HG02885 (cell line): ENCODE data around the gene LLGL1.

Experiments
- ATAC-seq: cut with Tn5 transposase; IDR thresholded peaks from one replicate; pipeline ENCODE4 v1.9.1; 2021; ENCODE audit warnings: mild to moderate bottlenecking; ENCODE audit not compliant: unreplicated experiment, poor library complexity

LLGL1 gene

DNA sequence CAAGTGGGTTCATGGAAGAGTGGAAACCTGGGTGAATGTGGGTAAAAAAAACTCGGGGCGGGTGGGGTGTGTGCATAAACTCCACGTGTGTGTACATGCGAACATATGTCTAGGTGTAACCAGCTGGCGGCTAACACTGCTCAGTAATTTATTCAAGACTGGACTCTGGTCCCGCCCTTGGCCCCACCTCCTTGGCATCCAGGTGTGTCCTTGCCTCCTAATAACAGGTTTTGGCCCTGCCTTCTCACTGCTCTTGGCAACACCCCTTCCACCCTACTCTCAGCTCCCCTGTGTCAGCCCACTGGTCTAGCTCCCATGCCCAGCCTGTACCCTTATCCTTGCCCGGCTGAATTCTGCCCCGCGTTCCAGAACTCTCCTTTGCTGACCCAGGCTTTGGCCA, 24.8 kb downstream of the LLGL1 start:
- ATAC-seq, result no peak

DNA sequence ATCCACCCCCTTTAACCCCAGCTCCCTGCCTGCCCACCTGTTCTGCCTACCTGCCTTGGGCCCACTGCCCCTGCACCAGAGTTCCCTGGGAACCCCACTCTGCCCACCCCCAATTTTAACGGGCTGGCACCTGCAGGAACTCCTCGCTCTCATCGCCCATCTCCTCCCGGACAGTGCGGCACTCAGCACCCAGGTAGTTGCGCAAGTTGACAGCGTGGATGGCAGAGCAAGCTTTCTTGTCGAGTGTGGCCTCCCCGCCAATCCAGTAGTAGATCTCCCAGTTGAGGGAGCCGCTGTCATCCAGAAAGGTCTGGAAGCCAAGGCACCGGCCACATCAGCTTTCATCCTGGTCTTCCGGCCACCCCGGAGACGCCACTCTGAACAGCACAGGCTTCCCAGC, 25.3 kb downstream of the LLGL1 start:
- no peak for ATAC-seq

DNA sequence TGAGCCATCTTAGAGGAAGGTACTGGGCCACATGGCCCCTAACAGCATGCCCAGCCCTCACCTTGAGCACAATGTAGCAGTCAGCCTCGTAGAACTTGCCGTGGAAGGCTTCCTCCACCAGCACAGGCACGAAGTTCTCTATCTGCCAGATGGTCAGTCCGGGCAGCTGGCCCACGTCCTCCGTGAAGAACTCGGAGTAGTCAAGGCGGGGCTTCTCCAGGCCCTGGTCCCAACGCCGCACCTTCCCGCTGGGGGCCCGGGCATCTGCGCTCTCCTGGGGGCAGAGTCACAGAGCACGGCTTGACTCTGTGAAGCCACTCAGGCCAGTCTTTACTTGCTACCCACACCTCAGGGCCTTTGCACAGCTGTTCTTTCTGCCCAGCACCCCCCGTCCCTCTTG, 25.8 kb downstream of the LLGL1 start:
- no peak for ATAC-seq

DNA sequence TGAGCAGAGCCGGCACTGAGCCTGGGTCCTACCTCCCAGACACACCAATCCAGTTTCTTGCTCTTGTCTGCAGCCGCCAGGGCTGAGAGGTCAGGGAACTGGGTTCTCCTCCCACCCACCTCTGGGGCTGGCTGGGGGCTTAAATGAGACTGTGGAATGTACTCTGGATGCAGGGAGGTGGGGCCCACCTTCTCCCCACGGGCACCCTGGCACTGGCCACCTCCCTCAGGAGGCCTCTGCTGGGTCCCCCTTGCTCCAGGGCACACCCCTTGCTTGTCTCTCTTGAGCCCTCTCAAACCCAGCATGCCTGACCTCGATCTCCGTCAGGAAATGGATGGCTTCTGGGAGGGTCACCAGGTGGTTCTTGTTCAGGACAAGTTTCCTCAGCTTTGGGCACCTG, 26.7 kb downstream of the LLGL1 start:
- ATAC-seq, result no peak

DNA sequence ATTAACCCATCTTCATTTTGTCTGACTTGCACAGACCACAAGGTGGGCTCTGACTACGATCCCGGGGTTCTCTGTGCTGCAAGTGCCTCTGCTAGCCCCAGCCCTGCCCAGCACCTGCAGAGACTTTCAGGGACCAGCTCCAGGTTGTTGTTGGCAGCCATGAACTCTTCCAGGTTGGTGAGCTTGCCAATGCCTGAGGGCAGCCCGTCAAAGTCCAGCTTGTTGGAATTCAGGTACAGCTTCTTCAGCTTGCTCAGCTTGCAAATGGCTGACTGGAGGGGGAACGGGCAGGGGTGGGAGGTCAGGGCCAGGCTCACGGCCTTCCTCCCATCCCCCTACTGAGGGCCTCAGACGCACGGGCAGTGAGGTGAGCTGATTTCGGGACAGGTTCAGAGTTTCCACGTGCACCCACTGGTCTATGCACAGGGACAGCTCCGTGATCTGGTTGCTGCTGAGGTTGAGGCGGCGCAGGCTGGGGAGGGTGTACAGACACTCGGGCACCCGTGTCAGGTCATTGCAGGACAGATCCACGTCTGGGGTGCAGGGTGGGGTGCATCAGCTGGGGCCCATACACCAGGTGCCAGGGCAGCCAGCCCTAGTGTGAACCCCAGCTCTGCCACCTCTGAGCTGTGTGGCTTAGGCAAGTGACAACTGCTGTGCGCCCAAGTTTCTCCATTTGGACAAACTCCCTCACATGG, 27.9 kb downstream of the LLGL1 start:
- ATAC-seq, result no peak

DNA sequence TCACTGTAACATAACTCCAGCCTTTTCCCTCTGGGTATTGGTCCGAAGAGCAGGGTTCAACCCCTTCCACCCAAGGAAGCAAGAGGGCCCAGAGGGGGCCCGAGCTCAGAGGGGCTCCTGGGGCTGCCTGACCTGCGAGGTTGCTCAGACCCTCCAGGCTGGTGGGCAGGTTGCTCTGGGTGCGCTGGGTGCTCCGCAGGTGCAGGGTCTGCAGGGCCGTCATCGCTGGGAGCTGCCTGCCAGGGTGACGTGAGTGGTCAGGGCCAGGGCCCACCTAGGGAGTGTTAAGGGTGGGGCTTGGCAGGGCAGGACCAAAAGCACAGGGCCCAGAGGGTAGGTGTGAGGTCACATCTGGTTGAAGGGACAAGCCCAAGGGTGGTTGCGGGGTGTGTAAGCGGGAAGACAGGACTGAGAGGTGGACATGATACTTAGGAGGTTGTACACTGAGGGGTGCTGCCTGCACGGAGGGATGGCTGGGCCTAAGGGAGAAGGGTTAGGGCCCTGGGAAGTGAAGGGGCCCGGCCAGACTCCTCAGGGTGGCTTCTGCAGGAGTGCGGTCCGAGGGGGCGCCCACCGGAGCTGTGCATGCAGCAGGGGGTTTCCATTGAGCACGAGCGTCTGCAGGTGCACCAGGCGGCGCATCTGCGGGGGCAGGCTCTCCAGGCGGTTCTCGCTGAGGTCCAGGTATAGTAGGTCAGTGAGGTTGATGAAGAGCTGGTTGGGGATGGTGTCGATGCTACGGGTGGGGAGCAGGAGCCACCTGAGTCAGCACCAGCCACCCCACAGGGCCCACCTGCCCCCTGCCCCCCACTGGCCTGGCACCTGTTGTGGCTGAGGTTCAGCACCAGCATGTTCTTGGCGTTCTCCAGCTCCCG, 28.7 kb downstream of the LLGL1 start:
- ATAC-seq, result no peak

DNA sequence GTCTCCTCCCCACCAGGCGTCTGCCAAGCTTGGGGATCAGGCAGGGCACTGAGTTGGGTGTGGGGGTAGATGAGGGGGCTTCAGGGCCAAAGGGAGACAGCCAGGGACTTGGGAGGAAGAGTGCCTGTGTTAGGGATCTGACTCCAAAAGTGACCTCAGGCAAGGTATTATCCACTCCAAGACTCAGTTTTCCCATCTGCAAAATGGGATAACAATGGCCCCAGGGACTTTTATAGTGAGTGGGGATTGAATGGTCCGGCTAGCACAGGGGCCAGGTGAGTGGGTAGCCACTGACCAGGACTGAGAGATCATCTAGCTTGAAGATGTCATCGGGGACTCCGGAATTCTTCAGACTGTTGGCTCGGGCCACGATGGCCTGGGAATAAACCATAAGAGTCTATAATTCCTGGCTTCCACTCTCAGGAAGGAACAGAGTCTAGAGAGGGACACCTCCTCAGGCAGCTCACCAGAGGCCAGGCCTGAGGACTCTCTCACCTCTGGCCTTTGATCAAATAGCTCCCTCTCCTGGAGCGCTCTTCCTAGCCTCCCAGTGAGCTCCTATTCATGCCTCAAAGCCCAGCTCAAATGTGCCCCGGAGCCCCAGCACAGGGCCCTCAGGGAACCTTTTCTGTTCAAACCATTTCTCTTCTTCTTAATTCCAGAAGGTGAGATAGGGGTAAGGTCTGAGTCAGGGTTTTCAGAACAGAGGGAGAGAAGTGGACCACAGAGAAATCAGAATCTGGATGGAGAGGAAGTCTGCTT, 29.6 kb downstream of the LLGL1 start:
- ATAC-seq, result no peak

DNA sequence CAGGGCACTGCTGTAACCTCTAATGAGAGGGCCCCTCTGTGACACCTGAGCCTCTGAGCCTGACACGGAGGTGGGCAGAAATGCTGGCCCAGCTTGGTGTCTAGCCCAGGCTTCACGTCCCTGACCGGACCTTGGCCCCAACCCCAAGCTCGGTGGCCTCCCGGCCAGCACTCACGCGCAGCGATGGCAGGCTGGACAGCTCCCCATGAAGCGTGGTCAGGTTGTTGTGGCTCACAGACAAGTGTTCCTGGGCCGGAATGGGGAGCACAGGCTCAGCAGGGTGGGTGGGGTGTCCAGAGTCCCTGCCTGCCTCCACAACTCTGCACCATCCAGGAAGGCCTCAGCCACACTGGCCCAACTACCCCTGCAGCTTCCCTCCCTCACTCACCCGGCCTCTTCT, 30.9 kb downstream of the LLGL1 start:
- no peak for ATAC-seq

DNA sequence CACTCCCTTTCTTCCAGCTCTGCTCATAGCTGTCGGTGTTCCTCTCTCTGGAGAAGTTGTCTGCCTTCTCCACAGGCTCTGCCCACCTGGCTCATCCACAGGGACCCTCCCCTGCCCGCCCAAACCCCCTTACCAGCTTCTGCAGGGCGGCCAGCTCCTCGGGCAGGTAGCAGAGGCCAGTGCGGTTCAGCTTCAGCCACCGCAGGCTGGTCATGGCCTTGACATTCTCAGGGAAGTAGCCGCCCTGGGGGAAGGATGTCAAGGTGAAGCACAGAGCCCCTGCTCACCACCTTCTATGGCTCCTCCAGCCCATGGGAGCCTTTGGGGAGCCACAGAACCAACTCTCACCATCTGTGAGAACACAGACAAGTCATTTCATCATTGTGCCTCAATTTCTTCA, 31.3 kb downstream of the LLGL1 start:
- ATAC-seq, result no peak

DNA sequence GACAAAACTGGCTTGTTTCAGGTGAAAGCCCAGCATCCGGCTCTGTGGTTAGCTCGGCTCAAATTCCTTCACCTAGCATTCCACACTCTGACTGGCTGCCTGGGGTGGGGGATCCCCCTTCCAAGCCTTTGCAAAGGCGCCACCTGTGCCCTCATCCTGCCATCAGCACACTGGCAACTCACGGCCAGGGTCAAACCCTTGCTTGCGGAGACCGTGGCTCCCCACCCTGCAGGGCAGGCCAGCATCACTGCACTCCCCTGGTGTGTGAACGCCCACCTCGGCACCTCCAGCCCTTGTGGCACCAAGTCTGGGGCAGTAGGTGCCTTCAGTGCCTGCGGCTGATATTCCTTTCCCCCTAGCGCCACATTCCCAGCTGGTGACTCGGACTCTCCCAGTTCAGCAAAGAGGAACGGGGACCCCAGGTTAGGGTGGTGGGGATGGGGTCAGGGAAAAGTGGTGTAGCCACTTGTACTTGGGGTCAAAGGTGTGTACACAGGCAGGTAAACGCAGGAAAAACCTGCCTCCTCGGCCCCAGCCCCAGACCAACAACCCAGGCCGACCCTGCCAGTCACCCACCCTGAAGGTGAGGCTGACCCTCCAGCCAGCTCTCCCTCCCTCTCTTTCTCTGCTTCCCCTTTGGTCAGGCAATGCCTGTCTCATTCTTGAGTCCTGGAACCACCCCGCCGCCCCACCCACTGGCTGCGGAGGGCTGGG, 32.0 kb downstream of the LLGL1 start:
- peak; percentile 4 for ATAC-seq

DNA sequence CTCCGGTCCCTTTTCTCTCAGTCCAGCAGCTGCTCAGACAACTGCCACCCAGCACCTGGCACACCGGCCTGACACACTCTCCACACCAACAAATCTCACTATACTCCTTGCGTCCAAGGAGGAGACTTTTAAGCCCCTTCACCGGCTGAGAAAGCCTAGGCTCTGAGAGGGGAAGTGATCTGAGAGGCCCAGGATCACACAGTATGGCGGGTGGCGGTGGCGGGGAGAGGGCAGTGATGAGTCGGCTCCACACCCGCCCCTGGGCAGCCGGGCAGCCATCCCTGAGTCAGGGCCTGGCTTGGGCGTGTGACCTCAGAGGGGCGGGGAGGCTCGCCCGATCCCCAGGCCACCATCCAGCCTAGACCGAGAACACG, 32.5 kb downstream of the LLGL1 start:
- ATAC-seq, result peak; percentile 32

DNA sequence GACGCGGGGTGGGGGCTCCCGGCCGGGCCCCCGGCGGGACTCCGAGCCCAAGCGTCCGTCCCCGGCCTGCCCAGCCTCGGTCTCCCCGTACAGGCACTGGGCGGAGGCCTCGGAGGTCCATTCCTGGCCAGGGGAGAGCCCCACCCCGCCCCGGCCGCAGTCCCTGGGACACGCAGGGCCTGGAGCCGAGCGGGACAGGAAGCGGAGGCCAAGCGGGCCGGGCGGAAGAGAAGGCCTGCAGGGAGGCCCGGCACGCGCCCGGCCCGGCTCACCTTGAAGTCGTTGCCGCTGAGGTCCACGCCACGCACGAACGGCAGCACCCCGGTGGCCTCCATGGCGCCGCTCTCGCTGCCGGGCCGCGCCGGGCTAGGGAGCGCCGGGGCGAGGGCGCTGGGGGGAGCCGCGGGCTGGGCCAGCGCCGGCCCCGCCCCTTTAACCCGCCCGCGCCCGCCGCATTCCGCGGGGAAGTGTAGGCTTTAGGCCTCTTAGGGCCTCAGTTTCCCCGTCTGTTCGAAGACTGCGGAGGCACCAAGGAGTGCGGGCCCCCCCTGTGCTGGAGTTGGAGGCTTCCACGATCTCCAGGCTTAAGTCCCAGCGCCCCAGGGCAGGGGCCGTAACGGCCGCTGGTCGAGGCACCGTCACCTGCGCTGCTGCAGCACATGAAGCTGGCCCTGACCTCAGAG, 33.1 kb downstream of the LLGL1 start, which contains the start of gene FLII:
FLII (minus strand) TSS at position 383 of the 683 bp plus-strand sequence; CDS start at position 335, 48 bp downstream.
- peak; percentile 33 for ATAC-seq

DNA sequence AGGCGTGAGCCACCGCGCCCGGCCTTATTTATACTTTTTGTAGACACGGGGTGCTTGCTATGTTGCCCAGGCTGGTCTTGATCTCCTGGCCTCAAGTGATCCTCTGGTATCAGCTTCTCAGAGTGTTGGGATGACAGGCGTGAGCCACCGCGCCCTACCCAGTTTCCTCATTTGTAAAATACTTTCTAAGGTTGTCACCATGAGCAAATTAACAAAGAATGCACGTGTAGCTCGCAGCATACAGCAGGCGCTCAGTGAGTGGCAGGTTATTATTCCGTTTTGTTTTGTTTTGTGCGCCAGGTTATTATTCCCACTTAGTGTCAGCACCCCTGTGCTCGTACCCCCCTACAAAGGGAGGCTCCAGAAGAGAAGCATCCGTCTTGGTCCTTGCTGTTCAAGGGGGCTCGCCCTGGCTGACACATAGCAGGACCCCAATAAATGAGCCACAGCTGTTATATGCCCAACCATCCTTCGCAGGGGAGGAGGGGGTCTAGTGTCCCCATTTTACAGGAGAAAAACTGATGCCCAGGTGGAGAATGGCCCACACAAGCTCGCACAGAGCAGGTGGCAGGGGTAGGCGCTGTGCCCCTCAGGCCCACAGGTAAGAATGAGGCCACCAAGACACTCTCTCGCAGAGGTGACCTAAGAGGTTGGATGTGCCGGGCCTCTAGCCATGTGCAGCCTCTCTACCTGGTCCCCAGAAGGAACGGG, 34.3 kb downstream of the LLGL1 start:
- no peak for ATAC-seq

DNA sequence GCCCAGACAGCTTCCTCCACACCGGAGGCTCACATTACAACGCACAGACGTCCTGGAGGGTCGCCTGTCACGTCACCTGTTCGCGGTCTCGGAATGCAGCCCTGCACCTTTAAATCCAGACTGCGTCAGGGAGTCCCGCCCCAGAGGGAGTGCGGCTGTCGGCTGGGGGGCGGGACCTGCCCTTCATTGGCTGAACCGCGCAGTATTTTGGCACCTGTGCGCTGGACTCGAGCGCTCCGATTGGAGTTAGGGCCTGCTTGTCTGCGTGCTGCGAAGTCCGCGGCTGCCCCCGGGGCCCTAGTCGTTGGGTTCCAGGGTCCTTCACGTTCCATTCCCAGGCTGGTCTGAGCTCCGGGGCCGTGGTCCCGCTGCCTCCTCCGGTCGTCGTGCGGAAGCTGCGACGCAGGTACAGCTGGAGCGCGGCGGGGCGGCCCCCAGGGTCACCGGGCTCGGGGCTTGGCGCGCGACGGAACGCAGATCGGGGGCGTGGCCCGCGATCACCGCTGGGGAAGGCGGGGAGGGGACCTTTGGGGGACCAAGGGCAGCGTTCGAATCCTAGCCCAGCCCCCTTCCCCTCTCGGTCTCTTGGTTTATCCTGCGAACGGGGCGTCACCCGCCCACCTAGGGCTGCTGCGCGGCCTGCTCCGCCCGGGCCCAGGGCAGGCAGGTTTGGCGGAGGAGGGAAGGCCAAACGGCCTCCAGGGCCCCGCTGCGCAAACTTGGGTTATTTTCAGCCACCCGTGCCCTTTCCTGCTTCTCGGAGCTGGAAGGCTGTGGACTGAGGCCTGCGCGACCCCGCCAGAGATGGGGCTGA, 35.1 kb downstream of the LLGL1 start, which contains the start of gene MIEF2:
MIEF2 (plus strand) TSS at position 331 of the 814 bp plus-strand sequence. CDS start 2,059 bp downstream, outside the sequence.
- peak; percentile 80 for ATAC-seq

DNA sequence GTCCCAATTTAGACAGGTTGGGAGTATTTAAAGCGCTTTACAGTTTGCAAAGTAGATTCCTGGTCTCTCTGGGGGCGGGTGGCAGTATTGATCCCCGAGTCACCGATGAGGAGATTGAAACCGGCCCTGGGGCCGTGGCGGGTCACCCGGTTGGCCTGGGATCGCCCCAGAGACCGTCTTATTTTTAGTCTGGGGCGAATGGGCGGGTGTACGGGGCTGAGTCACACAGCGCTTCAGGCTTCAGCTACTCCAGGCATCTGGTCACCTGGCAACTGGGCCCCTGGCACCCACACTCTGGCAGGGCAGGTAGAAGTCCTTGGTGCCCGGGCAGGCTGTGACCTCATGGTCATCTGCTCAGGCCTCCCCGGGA, 35.7 kb downstream of the LLGL1 start:
- ATAC-seq, result no peak

DNA sequence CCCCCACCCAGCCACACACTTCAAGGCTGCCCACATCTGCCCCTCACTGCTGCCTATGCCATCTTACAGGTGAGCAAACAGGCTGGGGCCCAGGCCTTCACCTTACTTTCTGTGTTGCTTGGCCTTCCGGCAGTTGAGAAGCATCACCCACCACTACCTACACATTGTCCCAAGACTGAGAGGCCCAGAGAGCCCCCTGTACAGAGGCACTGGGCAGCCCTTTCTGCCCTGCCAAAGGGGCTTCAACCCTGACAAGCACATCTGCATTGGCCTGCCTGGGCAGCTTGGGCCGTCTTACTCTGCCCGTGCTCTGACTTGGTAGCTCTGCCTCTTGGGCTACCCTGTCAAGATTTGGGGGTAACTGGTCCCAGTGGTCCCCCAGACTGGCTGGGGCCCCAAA, 36.2 kb downstream of the LLGL1 start:
- no peak for ATAC-seq

DNA sequence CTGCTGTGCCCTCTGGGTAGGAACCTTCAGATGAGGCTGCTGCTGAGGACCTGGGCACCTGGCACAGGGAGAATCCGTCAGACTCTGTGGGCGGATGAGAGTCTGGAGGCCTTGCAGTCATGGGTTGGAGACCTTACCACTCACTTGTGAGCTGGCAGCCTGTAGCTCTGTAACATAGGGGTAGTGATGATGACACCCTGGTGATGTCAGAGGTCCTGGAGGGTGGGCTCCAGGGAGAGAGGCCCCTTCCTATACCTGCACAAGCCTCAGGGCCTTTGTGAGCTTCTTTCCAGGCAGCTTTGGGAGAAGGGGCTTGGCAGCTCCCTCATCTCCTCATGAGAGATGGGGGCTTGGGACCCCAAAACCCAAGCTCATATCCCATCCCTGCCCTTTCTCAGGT, 36.7 kb downstream of the LLGL1 start:
- no peak for ATAC-seq

DNA sequence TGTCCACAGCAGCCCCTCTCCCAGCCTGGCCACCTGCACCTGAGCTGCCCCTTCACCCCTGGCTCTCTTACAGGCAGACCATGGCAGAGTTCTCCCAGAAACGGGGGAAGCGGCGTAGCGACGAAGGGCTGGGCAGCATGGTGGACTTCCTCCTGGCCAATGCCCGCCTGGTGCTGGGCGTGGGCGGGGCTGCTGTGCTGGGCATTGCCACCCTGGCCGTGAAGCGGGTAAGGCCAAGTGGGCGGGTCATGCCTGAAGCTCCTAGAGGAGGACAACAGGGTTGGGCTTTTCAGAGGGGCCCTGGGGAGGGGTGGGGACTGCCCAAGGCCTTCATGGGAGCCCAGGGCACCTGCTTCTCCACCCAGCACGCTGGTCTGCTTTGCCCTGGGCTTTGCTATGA, 37.2 kb downstream of the LLGL1 start:
- no peak for ATAC-seq
